MG63 (cell line): ENCODE results near the gene TXNRD1. TPM values are rescaled to one million over a fixed set of nuclear protein-coding genes. Genes with fewer than 3 reads are reported as not detected.

ENCODE experiments used
- DNase-seq: peaks from one replicate; pipeline ENCODE4 v3.0.0-alpha.2; 2020
- H3K27me3 ChIP-seq: fragments of 250-450 bp; sonication (Bioruptor Pico); 2 replicates; pipeline ENCODE4 v1.5.1; 2020; ENCODE audit warnings: mild to moderate bottlenecking, moderate library complexity
- H3K36me3 ChIP-seq: fragments of 250-450 bp; sonication (Bioruptor Pico); 2 replicates; pipeline ENCODE4 v1.5.1; 2020; ENCODE audit warnings: mild to moderate bottlenecking, moderate library complexity
- H3K4me3 ChIP-seq: fragments of 250-450 bp; sonication (Bioruptor Pico); 2 replicates; pipeline ENCODE4 v1.5.1; 2020; ENCODE audit warnings: mild to moderate bottlenecking, moderate library complexity
- H3K9me3 ChIP-seq: fragments of 250-450 bp; sonication (Bioruptor Pico); 2 replicates; pipeline ENCODE4 v1.5.1; 2020; ENCODE audit warnings: mild to moderate bottlenecking, moderate library complexity
- total RNA-seq: library from RNA; depleted of rRNA; stranded (reverse); fragments of >200 nt; shearing (Covaris generic); gene quantifications from 2 replicates; pipeline ENCODE4 v1.2.3, GENCODE V29; 2014; ENCODE audit warnings: low replicate concordance

The TXNRD1 gene
- total RNA-seq, 1 experiment from 2014 or later = 924 TPM

DNA sequence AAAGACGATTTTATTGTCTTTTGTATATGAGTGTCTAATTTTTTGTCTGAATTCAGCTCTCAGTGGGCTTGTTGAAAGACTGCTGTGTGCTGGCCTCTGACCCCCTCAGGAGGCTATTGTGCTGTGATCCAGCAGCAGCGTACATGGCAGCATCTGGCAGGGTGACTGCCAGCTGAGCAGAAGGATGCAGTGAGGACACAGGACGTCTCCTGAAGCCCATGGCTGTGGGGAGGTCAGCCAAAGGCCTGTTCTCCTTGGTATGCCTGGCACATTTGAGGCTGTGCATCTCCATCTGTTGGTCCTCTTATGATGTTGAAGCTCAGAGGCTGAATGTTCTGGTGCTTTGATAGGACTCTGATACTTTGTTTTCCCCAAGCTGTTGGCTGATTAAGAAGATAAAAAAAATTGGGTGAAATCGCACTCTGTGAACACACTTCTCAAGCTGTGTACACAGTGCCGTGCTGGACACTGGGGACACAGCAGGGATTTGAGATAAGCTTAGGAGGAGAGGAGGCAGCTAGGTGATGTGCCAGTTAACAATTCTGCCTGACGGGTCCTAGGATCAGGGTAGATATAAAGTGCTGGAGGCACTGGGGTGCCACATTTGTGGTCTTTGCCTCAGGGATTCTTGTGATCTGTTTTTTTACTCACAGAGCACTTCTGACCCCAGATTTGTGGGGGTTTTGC is 125.5 kb downstream of the TXNRD1 start:
- Histone ChIP-seq H3K4me3 (no peak overlapping the region), H3K9me3 (no peaks in the 10 kb centered on the region), H3K36me3 (peaks cover 100% of the 10 kb centered on the region), H3K27me3 (no peaks in the 10 kb centered on the region)
- DNase-seq = no peak

DNA sequence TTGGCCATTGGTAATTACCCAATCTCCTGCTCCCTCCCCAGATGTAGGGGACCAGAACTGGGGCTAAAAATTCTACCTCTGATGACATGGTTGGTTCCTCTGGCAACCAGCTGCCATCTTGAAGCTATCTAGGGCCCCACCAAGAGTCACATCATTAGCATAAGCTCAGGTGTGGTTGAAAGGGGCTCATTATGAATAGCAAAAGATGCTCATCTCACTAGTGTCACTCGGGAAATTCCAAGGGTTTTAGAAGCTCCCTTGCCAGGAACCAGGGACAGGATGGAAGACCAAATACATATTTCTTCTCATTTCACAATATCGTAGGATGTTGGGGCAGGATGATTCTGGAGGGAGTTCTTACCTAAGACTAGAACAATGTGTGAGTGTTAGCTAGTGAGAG is 126.6 kb downstream of the TXNRD1 start:
- DNase-seq = no peak
- no peak overlapping the region for H3K4me3 ChIP-seq
- no peaks in the 10 kb centered on the region for H3K27me3 ChIP-seq
- peaks cover 100% of the 10 kb centered on the region for H3K36me3 ChIP-seq
- H3K9me3 ChIP-seq = no peaks in the 10 kb centered on the region

DNA sequence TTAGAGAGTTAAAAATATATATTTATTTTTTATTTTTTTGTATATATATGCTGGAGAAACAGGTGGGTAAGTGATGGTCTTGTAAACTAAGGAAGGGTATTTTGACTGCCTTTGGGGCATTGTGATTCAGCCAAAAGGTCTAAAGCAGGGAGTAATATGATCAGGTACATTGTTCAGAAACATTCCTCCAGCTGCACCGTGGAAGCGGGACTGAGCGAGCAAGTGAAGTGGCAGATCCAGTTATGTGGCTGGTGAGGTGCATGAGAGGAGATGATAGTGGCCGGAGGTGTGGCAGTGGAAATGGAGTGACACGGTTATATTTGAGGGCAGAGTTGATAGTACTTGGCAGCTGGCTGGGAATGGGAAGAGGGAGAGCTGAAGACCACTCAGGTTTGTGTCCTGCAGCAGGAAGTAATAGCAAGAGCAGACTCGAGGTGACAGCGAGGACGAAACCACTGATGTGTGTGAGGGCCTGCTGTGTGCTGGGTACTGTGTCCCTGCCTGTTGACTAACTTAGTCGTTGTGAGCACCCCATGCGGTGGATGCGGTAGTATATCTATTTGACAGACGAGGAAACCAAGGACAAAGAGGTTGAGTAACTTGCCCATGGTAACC is 127.2 kb downstream of the TXNRD1 start:
- no peaks in the 10 kb centered on the region for H3K27me3 ChIP-seq
- peaks cover 100% of the 10 kb centered on the region for H3K36me3 ChIP-seq
- no peak overlapping the region for H3K4me3 ChIP-seq
- no peaks in the 10 kb centered on the region for H3K9me3 ChIP-seq
- DNase-seq = no peak

DNA sequence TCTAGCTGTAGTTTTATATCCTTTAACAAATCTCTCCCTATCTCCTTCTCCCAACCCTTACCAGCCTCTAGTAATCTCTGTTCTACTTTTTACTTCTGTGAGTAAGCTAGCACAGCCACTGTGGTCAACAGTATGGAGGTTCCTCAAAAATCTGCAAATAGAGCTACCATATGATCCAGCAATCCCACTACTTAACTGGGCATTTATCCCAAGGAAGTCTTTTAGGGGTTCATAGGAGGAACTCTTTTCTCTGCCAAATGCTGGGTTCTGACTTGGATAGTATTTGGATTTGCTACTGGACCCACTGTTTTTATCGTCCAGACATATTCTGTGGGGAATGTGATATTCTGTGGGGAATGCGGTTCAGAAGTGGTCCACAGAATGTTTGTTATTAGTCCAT is 129.1 kb downstream of the TXNRD1 start:
- Histone ChIP-seq H3K27me3 (no peaks in the 10 kb centered on the region), H3K36me3 (peaks cover 100% of the 10 kb centered on the region), H3K9me3 (no peaks in the 10 kb centered on the region), H3K4me3 (no peak overlapping the region)
- no peak for DNase-seq

DNA sequence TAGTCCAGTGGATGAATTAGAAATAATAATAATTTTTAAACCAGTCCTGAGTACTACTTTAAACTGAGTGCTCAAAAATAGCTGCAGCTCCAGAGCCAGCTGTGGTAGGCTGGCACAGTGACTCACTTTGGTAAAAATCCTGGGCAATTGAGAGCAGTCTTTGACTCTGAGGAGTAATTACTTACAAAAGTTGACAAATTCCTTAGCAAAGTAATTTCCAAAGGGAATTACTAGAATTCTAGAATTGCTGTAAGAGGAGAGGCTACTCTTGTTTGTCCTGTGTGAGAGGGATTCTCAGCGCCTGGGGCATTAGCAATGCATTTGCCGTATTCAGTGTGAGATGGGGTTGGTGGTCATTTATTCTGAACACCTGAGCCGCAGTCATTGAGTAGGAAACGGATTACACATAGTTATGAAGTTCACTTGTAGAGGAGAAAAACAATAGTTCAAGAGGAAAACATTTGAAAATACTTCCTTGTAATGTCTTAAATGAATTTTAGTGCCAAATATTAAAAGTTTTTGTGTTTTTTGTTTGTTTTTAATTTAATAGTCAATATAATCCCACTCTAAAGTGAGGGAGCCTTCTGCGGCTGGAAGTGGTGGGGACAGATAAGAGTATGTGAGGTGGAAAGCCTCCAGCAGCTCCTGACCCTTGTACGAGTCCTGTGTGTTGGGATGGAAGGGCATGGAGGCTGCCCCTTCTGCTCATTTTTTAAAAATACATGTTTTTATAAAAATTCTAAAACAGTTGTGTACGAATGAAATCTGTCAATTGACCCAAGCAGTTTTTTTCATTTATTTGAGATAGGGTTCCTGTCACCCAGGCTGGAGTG is 129.9 kb downstream of the TXNRD1 start:
- Histone ChIP-seq H3K27me3 (no peaks in the 10 kb centered on the region), H3K4me3 (no peak overlapping the region), H3K36me3 (peaks cover 100% of the 10 kb centered on the region), H3K9me3 (no peaks in the 10 kb centered on the region)
- DNase-seq = no peak

DNA sequence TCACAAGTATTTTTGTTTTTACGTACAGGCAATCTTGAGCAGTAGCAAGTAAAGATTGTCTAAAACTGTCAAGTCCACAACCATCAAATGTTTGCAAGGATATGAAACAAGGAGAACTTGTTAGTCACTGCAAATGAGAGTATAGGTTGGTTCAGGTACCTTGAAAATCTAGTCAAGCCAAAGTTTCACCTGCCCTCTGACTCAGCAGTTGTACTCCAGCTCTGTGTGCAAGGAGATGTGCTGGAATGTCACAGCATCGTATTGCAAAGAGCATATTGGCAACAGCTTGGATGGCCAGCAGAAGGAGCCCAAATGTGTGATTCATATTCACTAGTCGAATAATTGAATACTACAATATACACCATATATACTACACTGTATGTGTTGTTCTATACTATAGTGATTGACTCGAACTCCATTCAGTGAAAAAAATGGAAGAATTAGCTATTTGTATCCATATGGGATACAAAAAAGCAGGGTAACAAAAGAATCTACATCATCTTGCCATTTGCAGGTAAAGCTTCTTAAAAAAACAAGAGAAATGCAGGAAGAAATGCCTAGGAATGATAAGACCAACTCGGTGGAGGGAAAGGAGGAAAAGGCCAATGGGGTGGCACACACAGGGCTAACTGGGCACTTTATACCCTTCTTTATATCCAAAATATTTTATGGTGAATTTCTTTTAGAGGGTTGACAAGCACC is 131.9 kb downstream of the TXNRD1 start:
- no peak for DNase-seq
- Histone ChIP-seq H3K9me3 (no peaks in the 10 kb centered on the region), H3K4me3 (no peak overlapping the region), H3K27me3 (no peaks in the 10 kb centered on the region), H3K36me3 (peaks cover 98% of the 10 kb centered on the region)

DNA sequence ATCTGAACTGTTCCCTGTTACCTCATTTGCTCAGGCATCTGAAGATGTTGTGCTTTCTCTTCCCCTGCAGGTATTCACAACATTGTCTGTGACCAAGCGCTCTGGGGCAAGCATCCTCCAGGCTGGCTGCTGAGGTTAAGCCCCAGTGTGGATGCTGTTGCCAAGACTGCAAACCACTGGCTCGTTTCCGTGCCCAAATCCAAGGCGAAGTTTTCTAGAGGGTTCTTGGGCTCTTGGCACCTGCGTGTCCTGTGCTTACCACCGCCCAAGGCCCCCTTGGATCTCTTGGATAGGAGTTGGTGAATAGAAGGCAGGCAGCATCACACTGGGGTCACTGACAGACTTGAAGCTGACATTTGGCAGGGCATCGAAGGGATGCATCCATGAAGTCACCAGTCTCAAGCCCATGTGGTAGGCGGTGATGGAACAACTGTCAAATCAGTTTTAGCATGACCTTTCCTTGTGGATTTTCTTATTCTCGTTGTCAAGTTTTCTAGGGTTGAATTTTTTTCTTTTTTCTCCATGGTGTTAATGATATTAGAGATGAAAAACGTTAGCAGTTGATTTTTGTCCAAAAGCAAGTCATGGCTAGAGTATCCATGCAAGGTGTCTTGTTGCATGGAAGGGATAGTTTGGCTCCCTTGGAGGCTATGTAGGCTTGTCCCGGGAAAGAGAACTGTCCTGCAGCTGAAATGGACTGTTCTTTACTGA is 132.9 kb downstream of the TXNRD1 start:
- DNase-seq = no peak
- H3K36me3 ChIP-seq = peaks cover 98% of the 10 kb centered on the region
- no peak overlapping the region for H3K4me3 ChIP-seq
- no peaks in the 10 kb centered on the region for H3K27me3 ChIP-seq
- H3K9me3 ChIP-seq = no peaks in the 10 kb centered on the region

DNA sequence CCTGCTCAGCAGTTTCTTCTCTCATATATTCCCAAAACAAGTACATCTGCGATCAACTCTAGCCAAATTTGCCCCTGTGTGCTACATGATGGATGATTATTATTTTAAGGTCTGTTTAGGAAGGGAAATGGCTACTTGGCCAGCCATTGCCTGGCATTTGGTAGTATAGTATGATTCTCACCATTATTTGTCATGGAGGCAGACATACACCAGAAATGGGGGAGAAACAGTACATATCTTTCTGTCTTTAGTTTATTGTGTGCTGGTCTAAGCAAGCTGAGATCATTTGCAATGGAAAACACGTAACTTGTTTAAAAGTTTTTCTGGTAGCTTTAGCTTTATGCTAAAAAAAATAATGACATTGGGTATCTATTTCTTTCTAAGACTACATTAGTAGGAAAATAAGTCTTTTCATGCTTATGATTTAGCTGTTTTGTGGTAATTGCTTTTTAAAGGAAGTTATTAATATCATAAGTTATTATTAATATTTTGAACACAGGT is 133.5 kb downstream of the TXNRD1 start:
- Histone ChIP-seq H3K36me3 (peaks cover 98% of the 10 kb centered on the region), H3K9me3 (no peaks in the 10 kb centered on the region), H3K4me3 (no peak overlapping the region), H3K27me3 (no peaks in the 10 kb centered on the region)
- DNase-seq = no peak

DNA sequence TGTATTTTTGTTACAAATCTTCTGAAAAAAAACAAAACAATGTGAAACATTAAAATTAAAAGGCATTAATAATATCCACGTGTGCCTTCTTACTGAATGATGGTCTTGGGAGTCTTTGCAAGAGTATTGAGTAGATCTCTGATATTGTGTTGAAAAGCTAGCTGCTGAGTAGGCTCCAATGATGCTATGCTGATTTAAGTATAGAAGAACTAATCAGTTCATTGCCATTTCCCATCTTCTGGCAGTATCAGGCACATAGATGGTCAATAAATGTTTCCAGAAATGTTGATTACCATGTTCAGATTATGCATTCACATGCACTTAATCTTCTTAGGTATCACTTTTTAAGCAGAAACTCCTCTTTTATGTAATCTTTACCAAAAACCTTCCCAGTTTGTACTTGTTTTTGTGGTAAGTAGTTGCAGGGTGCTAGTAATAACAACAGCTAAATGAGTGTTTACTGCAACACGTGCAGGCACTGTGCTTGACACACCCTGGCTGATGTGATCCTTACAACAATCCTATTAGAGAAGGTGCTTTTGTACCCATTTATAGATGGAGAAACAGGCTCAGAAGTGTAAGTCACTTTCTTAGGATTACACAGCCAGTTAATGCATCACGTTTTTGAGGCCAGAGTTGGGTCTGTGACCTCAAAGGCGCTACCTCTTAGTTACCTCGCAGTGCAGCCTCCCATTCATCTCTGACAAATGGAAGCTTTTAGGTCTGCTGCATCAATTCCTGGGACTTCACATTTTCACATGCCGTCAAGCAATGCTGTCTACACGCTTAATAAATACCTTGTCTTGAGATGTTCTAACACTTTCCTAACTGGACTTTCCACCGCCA is 134.9 kb downstream of the TXNRD1 start:
- Histone ChIP-seq H3K27me3 (no peaks in the 10 kb centered on the region), H3K36me3 (peaks cover 96% of the 10 kb centered on the region), H3K9me3 (no peaks in the 10 kb centered on the region), H3K4me3 (no peak overlapping the region)
- no peak for DNase-seq

DNA sequence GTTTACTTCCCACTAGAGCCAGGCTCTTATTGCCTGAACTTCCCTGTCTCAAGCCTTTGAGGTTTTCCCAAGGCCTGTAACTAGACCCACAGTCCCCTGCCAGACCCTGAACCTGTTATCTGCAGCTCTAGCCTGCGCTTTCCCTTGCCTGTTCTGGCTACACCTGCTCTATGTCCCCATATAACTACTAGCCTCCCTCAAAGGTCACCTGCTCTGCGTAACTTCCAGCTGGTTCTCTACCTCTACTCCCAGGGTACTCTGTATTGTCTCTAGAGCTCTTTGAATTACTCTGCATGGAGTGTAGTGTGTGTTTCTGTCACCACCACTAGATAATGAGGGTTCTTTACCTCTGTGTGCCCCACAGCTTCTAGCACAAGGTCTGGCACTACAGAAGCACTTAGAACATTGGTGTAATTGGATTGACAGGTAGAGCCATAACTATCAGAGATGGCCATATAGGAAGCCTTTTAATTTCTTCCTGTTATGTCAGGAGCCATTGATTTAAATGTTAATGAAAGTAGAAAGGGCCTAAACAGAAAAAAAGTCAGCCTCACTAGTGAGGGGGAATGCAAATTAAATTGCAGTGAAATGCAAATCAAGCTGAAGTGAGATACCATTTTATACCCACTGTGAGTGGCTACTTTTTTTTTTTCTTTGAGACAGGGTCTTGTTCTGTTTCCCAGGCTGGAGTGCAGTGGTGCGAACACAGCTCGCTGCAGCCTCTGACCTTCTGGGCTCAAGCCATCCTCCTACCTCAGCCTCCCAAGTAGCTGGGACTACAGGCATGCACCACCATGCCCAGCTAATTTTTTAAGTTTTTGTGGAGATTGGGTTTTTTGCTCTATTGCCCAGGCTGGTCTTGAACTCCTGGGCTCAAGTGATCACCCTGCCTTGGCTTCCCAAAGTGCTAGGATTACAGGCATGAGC is 135.7 kb downstream of the TXNRD1 start:
- Histone ChIP-seq H3K36me3 (peaks cover 87% of the 10 kb centered on the region), H3K4me3 (no peak overlapping the region), H3K9me3 (no peaks in the 10 kb centered on the region), H3K27me3 (no peaks in the 10 kb centered on the region; the same call in 1 of the 2 replicates)
- DNase-seq = no peak

DNA sequence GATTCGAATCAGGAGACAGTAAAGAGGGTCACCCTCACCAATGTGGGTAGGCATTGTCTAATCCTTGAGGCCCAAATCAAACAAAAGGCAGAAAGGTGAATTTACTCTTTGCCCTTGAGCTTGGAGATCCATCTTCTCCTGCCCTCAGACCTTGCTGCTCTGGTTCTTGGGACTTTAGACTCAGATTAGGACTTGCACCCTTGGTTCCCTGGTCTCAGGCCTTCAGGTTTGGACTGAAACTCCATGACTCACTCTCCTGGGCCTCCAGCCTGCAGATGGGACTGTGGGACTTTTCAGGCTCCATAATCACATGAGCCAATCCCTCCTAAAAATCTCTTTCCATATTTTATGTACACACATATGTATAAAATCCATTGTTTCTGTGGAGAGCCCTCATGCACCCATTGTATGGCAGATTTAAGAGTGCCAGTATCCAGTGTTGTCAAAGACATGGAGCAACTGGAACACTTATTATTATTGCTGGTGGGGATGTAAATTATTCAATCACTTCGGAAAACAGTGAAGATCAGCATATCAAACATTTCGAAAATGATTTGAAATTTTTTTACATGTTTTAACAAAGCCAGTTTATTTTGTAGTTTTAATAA is 136.6 kb downstream of the TXNRD1 start:
- peak; percentile 60 for DNase-seq
- no peaks in the 10 kb centered on the region for H3K9me3 ChIP-seq
- H3K4me3 ChIP-seq = no peak overlapping the region
- H3K36me3 ChIP-seq = peaks cover 79% of the 10 kb centered on the region
- no peaks in the 10 kb centered on the region; the same call in 1 of the 2 replicates for H3K27me3 ChIP-seq

DNA sequence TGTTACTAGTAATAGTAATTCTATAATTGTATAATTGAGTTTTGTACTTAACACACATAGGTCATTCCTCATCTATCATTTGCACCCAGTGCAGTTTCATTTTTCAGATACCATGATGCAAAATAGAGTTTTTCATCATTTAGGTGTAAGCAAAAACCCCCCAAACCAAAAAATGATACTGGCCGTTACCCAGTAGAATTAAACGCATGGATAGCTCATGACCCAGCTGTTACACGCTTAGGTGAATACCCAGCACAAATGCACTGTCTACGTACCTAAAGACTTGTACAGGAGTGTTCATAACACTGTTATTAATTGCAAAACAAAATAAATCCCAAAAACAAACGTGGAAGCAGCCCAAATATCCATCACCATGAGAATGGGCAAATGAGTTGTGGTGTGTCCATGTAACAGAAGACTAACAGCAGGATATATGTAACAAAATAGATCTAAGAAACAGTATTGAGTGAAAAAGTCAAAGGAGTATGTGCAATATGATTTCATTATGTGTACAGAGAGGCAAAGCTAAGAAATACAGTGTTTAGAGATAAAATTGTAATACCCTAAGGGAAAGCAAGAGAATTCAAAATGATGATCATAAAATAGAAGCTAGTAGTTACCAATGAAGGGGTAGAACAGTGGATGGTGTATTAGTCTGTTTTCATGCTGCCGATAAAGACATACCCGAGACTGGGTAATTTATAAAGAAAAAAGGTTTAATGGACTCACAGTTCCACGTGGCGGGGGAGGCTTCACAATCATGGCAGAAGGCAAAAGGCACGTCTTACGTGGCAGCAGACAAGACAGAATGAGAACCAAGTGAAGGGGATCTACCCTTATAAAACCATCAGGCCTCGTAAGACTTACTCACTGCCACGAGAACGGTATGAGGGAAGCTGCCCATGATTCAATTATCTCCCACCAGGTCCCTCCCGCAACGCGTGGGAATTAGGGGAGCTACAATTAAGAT is 137.7 kb downstream of the TXNRD1 start:
- H3K36me3 ChIP-seq = peaks cover 68% of the 10 kb centered on the region
- no peaks in the 10 kb centered on the region; the same call in 1 of the 2 replicates for H3K27me3 ChIP-seq
- no peaks in the 10 kb centered on the region for H3K9me3 ChIP-seq
- DNase-seq = no peak
- H3K4me3 ChIP-seq = no peak overlapping the region

DNA sequence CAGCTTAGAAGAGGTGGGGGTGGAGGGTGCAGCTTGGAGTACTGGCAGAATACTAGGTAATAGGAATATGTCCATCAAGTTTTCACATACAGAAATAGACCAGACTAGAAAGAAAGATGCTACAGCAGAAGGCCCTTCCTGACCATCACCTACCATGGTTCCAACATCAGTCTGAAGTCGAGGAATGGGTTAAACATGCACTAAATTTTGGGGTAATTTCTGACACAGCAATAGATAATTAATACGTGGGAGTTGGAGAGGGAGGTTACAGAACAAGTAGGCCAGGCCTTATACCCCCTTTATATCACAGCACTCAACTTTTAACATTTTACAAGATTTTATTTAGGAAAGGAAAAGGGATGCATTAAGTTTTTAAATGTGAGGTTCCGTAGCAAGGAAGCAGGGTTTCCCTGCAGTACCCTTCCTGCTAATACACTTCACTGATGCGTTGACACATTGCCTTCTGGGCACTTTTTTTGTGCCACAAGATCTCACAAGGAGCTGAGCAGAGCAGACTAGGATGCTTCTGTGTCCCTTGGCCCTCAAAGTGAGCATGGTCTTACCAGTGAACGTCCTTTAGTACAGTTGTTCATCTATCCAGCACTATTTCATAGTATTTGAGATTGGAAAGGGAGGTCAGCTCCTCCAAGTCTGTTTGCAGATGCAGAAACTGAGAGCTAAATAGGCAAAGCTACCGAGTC is 138.7 kb downstream of the TXNRD1 start:
- H3K4me3 ChIP-seq = no peak overlapping the region
- no peak for DNase-seq
- no peaks in the 10 kb centered on the region for H3K9me3 ChIP-seq
- H3K36me3 ChIP-seq = peaks cover 60% of the 10 kb centered on the region
- H3K27me3 ChIP-seq = no peaks in the 10 kb centered on the region; the same call in 1 of the 2 replicates
